HCT116 (cell line): ENCODE data around the gene CIT. TPM values are rescaled to one million over a fixed set of nuclear protein-coding genes. Genes with fewer than 3 reads are reported as not detected.

ENCODE experiments used
- ATAC-seq: fragments of 200-7000 bp; cut with Tn5 transposase; 2 replicates; pipeline ENCODE4 v1.9.1; 2020; ENCODE audit warnings: mild to moderate bottlenecking, moderate library complexity
- BruUV-seq: library from RNA; stranded (reverse); fragments of 400-500 nt; replicated peaks from 2 replicates; lab custom pipeline; 2021; lab: Mats Ljungman, UMichigan
- CTCF ChIA-PET: fragments of 300-600 bp; sonication (Branson Sonifier 250); formaldehyde crosslinking; loops from one replicate; lab custom pipeline; 2021; ENCODE audit warnings: antibody characterized with exemption; lab: Charles Lee
- POLR2A ChIA-PET: fragments of 300-600, 350-600 bp; sonication (Branson Sonifier 250); formaldehyde crosslinking; loops from one replicate; lab custom pipeline; 2021; ENCODE audit warnings: antibody characterized with exemption; lab: Charles Lee
- RAD21 ChIA-PET, 2 experiments: fragments of 300-600 bp; sonication (Branson Sonifier 250); formaldehyde crosslinking; loops; one replicate each; lab custom pipeline; 2023; ENCODE audit warnings: low total read pairs in 2 of 2; ENCODE audit not compliant: uncharacterized antibody in 2 of 2, unreplicated experiment in 2 of 2, low non-redundant PET in 1 of 2; lab: Charles Lee
- DNase-seq: peaks from one replicate; pipeline ENCODE4 v3.0.0-alpha.2; 2010; ENCODE audit warnings: low read depth, low spot score
- H2AFZ ChIP-seq: fragments of 200-600 bp; shearing (Covaris generic), sonication (generic); 2 replicates; pipeline ENCODE4 v1.6.1; 2017; ENCODE audit warnings: low read depth, mixed run types, mixed read lengths, antibody characterized with exemption, low read length; ENCODE audit not compliant: poor library complexity, severe bottlenecking
- H3K27ac ChIP-seq: 2 replicates; pipeline ENCODE4 v1.5.1; 2012; ENCODE audit warnings: low read depth, low read length
- H3K27me3 ChIP-seq: fragments of 200-600 bp; sonication (generic); 2 replicates; pipeline ENCODE4 v1.6.1; 2016; ENCODE audit warnings: mixed run types, low read length, mixed read lengths; ENCODE audit not compliant: insufficient read depth
- H3K36me3 ChIP-seq, 2 experiments: fragments of 200-500 bp in 1 of 2; fragments of 200-600 bp in 1 of 2; sonication (Bioruptor generic) in 1 of 2; sonication (generic) in 1 of 2; 2 replicates each; pipeline versions ENCODE4 v1.5.1 to v1.6.1; 2014 to 2016; ENCODE audit warnings: low read length in 2 of 2, inconsistent platforms in 1 of 2, mixed read lengths in 1 of 2, mixed run types in 1 of 2; ENCODE audit not compliant: insufficient read depth in 2 of 2, control insufficient read depth in 1 of 2
- H3K4me1 ChIP-seq, 2 experiments: fragments of 200-600 bp in 1 of 2; sonication (generic) in 1 of 2; 2 replicates each; pipeline versions ENCODE4 v1.5.1 to v1.6.1; 2012 to 2017; ENCODE audit warnings: low read length in 2 of 2, inconsistent platforms in 1 of 2, mild to moderate bottlenecking in 1 of 2, mixed read lengths in 1 of 2, mixed run types in 1 of 2, moderate library complexity in 1 of 2; ENCODE audit not compliant: insufficient read depth in 2 of 2, control insufficient read depth in 1 of 2
- H3K4me2 ChIP-seq: fragments of 200-600 bp; sonication (generic); 2 replicates; pipeline ENCODE4 v1.6.1; 2017; ENCODE audit warnings: mixed run types, low read length, mixed read lengths
- H3K4me3 ChIP-seq, 2 experiments: fragments of 200-600 bp in 1 of 2; sonication (generic) in 1 of 2; replicated peaks in 1 of 2; 2 replicates each; pipeline ENCODE4 v1.5.1; 2011 to 2016; ENCODE audit warnings: low read length in 2 of 2, control low read depth in 1 of 2, low read depth in 1 of 2, mild to moderate bottlenecking in 1 of 2, mixed read lengths in 1 of 2, mixed run types in 1 of 2
- H3K79me2 ChIP-seq: fragments of 200-600 bp; sonication (generic); 2 replicates; pipeline ENCODE4 v1.6.1; 2017; ENCODE audit warnings: mild to moderate bottlenecking, mixed run types, low read length, moderate library complexity, mixed read lengths; ENCODE audit not compliant: insufficient read depth
- H3K9ac ChIP-seq: fragments of 200-600 bp; sonication (generic); 2 replicates; pipeline ENCODE4 v1.6.1; 2016; ENCODE audit warnings: low read length, mixed read lengths
- H3K9me2 ChIP-seq: fragments of 200-600 bp; sonication (generic), shearing (Covaris generic); 2 replicates; pipeline ENCODE4 v1.6.1; 2017; ENCODE audit warnings: mixed run types, mild to moderate bottlenecking, moderate library complexity; ENCODE audit not compliant: insufficient read depth
- H3K9me3 ChIP-seq, 2 experiments: fragments of 200-500 bp in 1 of 2; fragments of 200-600 bp in 1 of 2; sonication (Bioruptor generic) in 1 of 2; sonication (generic) in 1 of 2; 2 replicates each; pipeline ENCODE4 v1.6.1; 2014 to 2017; ENCODE audit warnings: low read length in 2 of 2, mixed read lengths in 2 of 2, inconsistent platforms in 1 of 2, low read depth in 1 of 2, mild to moderate bottlenecking in 1 of 2, mixed run types in 1 of 2, moderate library complexity in 1 of 2; ENCODE audit not compliant: control insufficient read depth in 1 of 2, insufficient read depth in 1 of 2
- H4K20me1 ChIP-seq: fragments of 200-600 bp; sonication (generic), shearing (Covaris generic); 2 replicates; pipeline ENCODE4 v1.6.1; 2017; ENCODE audit warnings: mixed run types, mild to moderate bottlenecking, moderate library complexity; ENCODE audit not compliant: insufficient read depth
- CBX3 ChIP-seq: IDR thresholded peaks from 2 replicates; pipeline ENCODE4 v1.6.1; 2012; ENCODE audit warnings: low read depth
- CEBPB ChIP-seq: IDR thresholded peaks from 2 replicates; pipeline ENCODE4 v1.6.1; 2012; ENCODE audit warnings: low read depth
- EGR1 ChIP-seq: IDR thresholded peaks from 2 replicates; pipeline ENCODE4 v1.6.1; 2012; ENCODE audit warnings: low read depth
- EZH2 ChIP-seq: fragments of 200-600 bp; sonication (generic); IDR thresholded peaks from 2 replicates; pipeline ENCODE4 v1.6.1; 2017; ENCODE audit warnings: antibody characterized with exemption, mixed run types
- EZH2phosphoT487 ChIP-seq: fragments of 200-600 bp; IDR thresholded peaks from 2 replicates; pipeline ENCODE4 v1.6.1; 2018; ENCODE audit warnings: antibody characterized with exemption, borderline replicate concordance
- FOSL1 ChIP-seq: IDR thresholded peaks from 2 replicates; pipeline ENCODE4 v1.6.1; 2012; ENCODE audit warnings: low read depth
- JUND ChIP-seq: IDR thresholded peaks from 2 replicates; pipeline ENCODE4 v1.6.1; 2012
- RAD21 ChIP-seq: IDR thresholded peaks from 2 replicates; pipeline ENCODE4 v1.6.1; 2012; ENCODE audit warnings: low read depth, mild to moderate bottlenecking
- REST ChIP-seq: IDR thresholded peaks from 2 replicates; pipeline ENCODE4 v1.6.1; 2012; ENCODE audit warnings: low read depth
- SIN3A ChIP-seq: IDR thresholded peaks from 2 replicates; pipeline ENCODE4 v1.6.1; 2012; ENCODE audit warnings: low read depth
- SP1 ChIP-seq: IDR thresholded peaks from 2 replicates; pipeline ENCODE4 v1.6.1; 2012; ENCODE audit warnings: low read depth
- SRF ChIP-seq: IDR thresholded peaks from 2 replicates; pipeline ENCODE4 v1.6.1; 2012; ENCODE audit warnings: low read depth
- TCF7L2 ChIP-seq: IDR thresholded peaks from 2 replicates; pipeline ENCODE4 v1.7.0; 2011; ENCODE audit warnings: borderline replicate concordance, inconsistent platforms; ENCODE audit not compliant: insufficient read depth, insufficient read length; ENCODE audit errors: extremely low read depth
- YY1 ChIP-seq: IDR thresholded peaks from 2 replicates; pipeline ENCODE4 v1.6.1; 2011; ENCODE audit warnings: low read length, low read depth, moderate library complexity, mild to moderate bottlenecking; ENCODE audit not compliant: insufficient replicate concordance; ENCODE audit errors: extremely low read depth
- ZBTB33 ChIP-seq: IDR thresholded peaks from 2 replicates; pipeline ENCODE4 v1.6.1; 2011; ENCODE audit warnings: mild to moderate bottlenecking, low read length, moderate library complexity; ENCODE audit not compliant: insufficient replicate concordance; ENCODE audit errors: extremely low read depth
- ZFX ChIP-seq: fragments of 450-650 bp; IDR thresholded peaks from 2 replicates; pipeline ENCODE4 v1.6.1; 2017
- ZNF274 ChIP-seq: fragments of 200-500 bp; sonication (Bioruptor generic); IDR thresholded peaks from 2 replicates; pipeline ENCODE4 v1.6.1; 2014; ENCODE audit warnings: mild to moderate bottlenecking, low read depth, low read length, inconsistent platforms
- intact Hi-C: fragments of 100-400 bp; cut with micrococcal nuclease; formaldehyde crosslinking; loops from 2 replicates; pipeline ENCODE4 v1.10.0; 2022
- total RNA-seq: library from RNA; stranded (reverse); gene quantifications from one replicate; pipeline ENCODE4 v1.2.1, GENCODE V29; 2021; ENCODE audit not compliant: unreplicated experiment
- TF ChIP-seq, protein P1 (sequence below): IDR thresholded peaks from 2 replicates; pipeline ENCODE4 v1.6.1; 2012

CIT gene
- total RNA-seq, 1 experiment from 2014 or later, result 54.2 TPM

DNA sequence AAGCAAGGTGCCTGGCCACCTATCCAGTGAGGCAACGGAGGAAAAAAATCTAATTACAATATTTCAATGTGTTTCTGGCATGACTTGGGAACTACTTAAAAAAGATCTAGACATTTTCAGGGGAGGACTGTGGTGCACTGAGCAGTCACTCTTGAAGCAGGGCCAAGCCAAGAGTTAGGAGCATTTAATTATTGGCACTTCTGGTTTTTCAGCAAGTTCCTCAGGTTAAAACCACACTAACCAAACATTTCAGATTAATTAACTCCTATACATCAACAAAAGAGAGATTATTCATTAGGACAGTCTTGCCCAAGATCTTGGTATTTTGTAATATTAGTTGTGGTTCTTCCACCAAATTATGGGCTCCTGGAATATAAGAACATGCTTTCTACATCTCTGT lies 183.6 kb downstream of the CIT start:
- H3K27ac ChIP-seq, result no peak overlapping the region
- ChIA-PET POLR2A (no interaction called here), RAD21 (no interaction called here), CTCF (no interaction called here)
- H3K4me3 ChIP-seq, result no peak overlapping the region
- DNase-seq (no peak), ATAC-seq (no peak)
- no peak overlapping the region for H3K4me2 ChIP-seq
- H3K9ac ChIP-seq, result no peak overlapping the region
- BruUV-seq, result no TSS peak
- H3K27me3 ChIP-seq, result no peaks in the 10 kb centered on the region
- no peaks in the 10 kb centered on the region for H3K4me1 ChIP-seq
- intact Hi-C loops, result no loop called here
- no peaks in the 10 kb centered on the region for H3K79me2 ChIP-seq
- no peaks in the 10 kb centered on the region for H3K9me3 ChIP-seq
- TF ChIP-seq SIN3A, result no peak
- TF ChIP-seq ZFX, result no peak
- TF ChIP-seq YY1, result no peak
- no peak for TF ChIP-seq CEBPB
- TF ChIP-seq SRF, result no peak
- TF ChIP-seq TCF7L2, result no peak
- no peak for TF ChIP-seq SP1
- no peak for TF ChIP-seq EZH2
- no peak for TF ChIP-seq EZH2phosphoT487
- no peak for TF ChIP-seq ZBTB33
- TF ChIP-seq FOSL1, result no peak
- TF ChIP-seq, protein P1, sequence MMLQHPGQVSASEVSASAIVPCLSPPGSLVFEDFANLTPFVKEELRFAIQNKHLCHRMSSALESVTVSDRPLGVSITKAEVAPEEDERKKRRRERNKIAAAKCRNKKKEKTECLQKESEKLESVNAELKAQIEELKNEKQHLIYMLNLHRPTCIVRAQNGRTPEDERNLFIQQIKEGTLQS, result no peak
- TF ChIP-seq EGR1, result no peak
- no peak for TF ChIP-seq CBX3
- no peak for TF ChIP-seq REST
- no peak for TF ChIP-seq JUND
- TF ChIP-seq RAD21, result no peak
- no peak for TF ChIP-seq ZNF274
- no peaks in the 10 kb centered on the region for H4K20me1 ChIP-seq
- no peaks in the 10 kb centered on the region for H3K9me2 ChIP-seq
- no peak overlapping the region for H2AFZ ChIP-seq
- H3K36me3 ChIP-seq, result peaks cover 5 to 18% of the 10 kb centered on the region in 2 experiments; a peak in 3 of 4 replicates
